ENCODE measurements around the gene DUS1L. TPM values are rescaled to one million over a fixed set of nuclear protein-coding genes. Genes with fewer than 3 reads are reported as not detected.

The DUS1L gene
- total RNA-seq, 1 experiment from 2014 or later: 132 TPM

DNA sequence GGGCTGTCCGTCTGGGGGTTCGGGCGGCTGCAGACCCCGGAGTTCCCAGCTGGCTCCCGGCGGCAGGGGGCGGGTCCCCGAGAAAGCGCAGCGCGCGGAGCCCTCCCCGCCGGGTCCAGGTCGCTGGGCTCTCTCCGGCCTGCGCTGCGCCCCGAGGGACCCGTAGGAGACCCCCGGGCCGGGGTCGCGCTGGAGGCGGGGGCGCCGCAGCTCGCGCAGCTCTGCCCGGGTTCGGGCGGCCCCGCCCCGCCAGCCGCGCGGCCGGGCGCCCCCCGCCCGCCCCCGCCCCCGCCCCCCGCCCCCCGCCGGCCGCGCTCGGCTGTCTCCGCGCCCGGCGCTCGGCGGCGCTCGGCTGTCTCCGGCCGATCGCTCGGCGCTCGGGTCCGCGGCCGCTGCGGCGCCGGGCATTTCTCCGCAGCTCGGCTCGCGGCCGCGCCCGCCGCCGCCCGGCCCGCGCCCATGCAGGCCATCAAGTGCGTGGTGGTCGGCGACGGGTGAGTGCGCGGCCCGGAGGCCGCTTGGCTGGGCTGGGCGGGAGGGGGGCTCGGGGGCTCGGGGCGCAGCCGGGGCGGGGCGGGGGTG, 34.2 kb downstream of the DUS1L start, which contains the start of gene RAC3:
Gene RAC3 (plus strand): TSS at position 376 of the 582 bp plus-strand sequence. CDS start 84 bp downstream, at position 460.
- no peaks in the 10 kb centered on the region for H3K9me3 Mint-ChIP-seq (ENCODE audit: low read depth, unreplicated experiment)
- TF ChIP-seq, protein P1, sequence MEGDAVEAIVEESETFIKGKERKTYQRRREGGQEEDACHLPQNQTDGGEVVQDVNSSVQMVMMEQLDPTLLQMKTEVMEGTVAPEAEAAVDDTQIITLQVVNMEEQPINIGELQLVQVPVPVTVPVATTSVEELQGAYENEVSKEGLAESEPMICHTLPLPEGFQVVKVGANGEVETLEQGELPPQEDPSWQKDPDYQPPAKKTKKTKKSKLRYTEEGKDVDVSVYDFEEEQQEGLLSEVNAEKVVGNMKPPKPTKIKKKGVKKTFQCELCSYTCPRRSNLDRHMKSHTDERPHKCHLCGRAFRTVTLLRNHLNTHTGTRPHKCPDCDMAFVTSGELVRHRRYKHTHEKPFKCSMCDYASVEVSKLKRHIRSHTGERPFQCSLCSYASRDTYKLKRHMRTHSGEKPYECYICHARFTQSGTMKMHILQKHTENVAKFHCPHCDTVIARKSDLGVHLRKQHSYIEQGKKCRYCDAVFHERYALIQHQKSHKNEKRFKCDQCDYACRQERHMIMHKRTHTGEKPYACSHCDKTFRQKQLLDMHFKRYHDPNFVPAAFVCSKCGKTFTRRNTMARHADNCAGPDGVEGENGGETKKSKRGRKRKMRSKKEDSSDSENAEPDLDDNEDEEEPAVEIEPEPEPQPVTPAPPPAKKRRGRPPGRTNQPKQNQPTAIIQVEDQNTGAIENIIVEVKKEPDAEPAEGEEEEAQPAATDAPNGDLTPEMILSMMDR (IDR thresholded peaks at IDR 0.05; ENCODE audit: unreplicated experiment): no peak
- CTCF ChIA-PET: no interaction called here
- DNase-seq: no peak
- intact Hi-C loops (cut with micrococcal nuclease; ENCODE audit: unreplicated experiment): no loop called here
- H3K27ac Mint-ChIP-seq (ENCODE audit: unreplicated experiment): no peak within 1 kb of the TSS
- no peaks in the 10 kb centered on the region for H3K4me1 Mint-ChIP-seq (ENCODE audit: low read depth, unreplicated experiment)
- peak within 1 kb of the TSS; percentile 32 for H3K4me3 Mint-ChIP-seq (ENCODE audit: low read depth, unreplicated experiment)
- no TSS peak for BruUV-seq (replicated peaks)
- H3K27me3 Mint-ChIP-seq (ENCODE audit: unreplicated experiment): no peaks in the 10 kb centered on the region
- H3K36me3 Mint-ChIP-seq (ENCODE audit: insufficient read depth, unreplicated experiment): peaks cover 32% of the 10 kb centered on the region

DNA sequence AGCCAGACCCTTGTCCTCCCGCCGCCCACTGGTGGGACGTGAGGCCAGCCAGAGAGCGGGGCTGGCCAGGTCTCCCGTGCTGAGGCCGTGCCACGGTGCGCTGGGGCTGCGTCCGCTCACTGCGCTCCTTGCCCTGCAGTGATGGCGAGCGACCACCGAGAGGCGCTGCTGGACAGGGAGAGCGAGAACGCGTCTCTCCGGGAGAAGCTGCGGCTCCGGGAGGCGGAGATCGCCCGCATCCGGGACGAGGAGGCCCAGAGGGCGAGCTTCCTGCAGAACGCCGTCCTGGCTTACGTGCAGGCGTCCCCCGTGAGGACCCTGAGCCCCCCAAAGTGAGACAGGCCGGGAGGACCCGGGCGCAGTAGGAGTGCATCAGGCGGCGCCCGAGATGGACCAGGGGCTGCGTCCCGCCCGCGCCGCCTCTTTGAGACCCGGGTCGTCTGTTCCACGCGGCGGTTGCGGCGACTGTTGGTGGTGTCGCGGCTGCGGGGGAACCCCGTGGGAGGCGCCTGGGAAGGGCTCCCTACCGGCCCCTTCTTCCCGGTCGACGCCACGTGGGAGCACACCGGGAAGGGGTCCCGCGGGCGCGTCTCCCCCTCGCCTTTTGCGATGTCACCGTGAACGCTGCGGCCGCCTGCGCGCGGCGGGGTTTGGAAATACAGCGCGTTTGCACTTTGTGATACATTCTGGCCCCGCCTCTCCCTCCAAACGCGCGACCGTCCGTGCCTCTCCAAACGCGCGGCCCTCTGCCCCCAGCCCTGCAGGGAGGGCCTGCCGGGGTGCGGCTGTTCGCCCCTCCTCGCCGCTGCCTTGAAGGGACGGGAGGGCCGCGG, 34.9 kb downstream of the DUS1L start:
- no peaks in the 10 kb centered on the region for H3K9me3 Mint-ChIP-seq (ENCODE audit: low read depth, unreplicated experiment)
- H3K36me3 Mint-ChIP-seq (ENCODE audit: insufficient read depth, unreplicated experiment): peaks cover 27% of the 10 kb centered on the region
- CTCF ChIA-PET: no interaction called here
- TF ChIP-seq, protein P1 (IDR thresholded peaks at IDR 0.05; ENCODE audit: unreplicated experiment): peak; percentile 16
- BruUV-seq (replicated peaks): no TSS peak
- no peak overlapping the region for H3K27ac Mint-ChIP-seq (ENCODE audit: unreplicated experiment)
- no peaks in the 10 kb centered on the region for H3K27me3 Mint-ChIP-seq (ENCODE audit: unreplicated experiment)
- intact Hi-C loops (cut with micrococcal nuclease; ENCODE audit: unreplicated experiment): no loop called here
- H3K4me1 Mint-ChIP-seq (ENCODE audit: low read depth, unreplicated experiment): no peaks in the 10 kb centered on the region
- H3K4me3 Mint-ChIP-seq (ENCODE audit: low read depth, unreplicated experiment): peak overlapping the region; percentile 32
- DNase-seq: no peak

DNA sequence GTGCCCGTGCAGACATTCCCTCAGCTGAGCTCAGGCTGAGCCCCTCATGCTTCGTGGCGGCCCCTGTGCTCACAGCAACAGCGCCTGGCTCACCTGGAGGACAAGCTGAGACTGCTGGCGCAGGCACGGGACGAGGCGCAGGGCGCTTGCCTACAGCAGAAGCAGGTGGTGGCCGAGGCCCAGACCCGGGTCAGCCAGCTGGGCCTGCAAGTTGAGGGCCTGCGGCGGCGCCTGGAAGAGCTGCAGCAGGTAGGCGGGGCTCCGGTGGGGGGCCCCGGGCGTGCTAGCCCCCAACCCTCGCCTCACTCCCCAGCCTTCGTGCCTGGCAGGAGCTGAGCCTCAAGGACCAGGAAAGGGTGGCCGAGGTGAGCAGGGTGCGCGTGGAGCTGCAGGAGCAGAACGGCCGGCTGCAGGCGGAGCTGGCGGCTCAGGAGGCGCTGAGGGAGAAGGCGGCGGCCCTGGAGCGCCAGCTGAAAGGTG, 35.6 kb downstream of the DUS1L start:
- Mint-ChIP-seq H3K27ac (ENCODE audit: unreplicated experiment) (no peak overlapping the region), H3K36me3 (ENCODE audit: insufficient read depth, unreplicated experiment) (peaks cover 26% of the 10 kb centered on the region), H3K4me3 (ENCODE audit: low read depth, unreplicated experiment) (peak overlapping the region; percentile 32), H3K9me3 (ENCODE audit: low read depth, unreplicated experiment) (no peaks in the 10 kb centered on the region), H3K4me1 (ENCODE audit: low read depth, unreplicated experiment) (no peaks in the 10 kb centered on the region), H3K27me3 (ENCODE audit: unreplicated experiment) (no peaks in the 10 kb centered on the region)
- intact Hi-C loops (cut with micrococcal nuclease; ENCODE audit: unreplicated experiment): no loop called here
- BruUV-seq (replicated peaks): no TSS peak
- DNase-seq: no peak
- CTCF ChIA-PET: no interaction called here
- TF ChIP-seq, protein P1 (IDR thresholded peaks at IDR 0.05; ENCODE audit: unreplicated experiment): no peak

DNA sequence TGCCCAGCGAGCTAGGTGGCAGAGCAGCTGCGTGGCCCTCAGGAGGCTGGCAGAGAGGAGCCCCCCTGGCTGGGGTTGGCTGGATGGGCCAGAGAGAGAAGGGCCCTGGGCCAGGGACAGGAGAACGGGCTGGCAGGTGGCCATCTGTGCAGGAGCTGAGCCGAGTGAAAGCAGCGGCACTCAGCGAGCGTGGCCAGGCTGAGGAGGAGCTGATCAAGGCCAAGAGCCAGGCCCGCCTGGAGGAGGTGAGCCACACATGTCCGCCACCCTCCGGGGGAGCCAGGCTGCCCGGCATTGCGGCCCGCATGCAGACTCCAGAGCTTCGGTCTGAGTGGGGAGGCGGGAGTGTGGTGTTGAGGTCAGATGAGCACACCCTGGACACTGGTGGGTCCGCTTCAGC, 36.2 kb downstream of the DUS1L start:
- CTCF ChIA-PET: no interaction called here
- Mint-ChIP-seq H3K27ac (ENCODE audit: unreplicated experiment) (no peak overlapping the region), H3K4me3 (ENCODE audit: low read depth, unreplicated experiment) (no peak overlapping the region), H3K27me3 (ENCODE audit: unreplicated experiment) (no peaks in the 10 kb centered on the region), H3K9me3 (ENCODE audit: low read depth, unreplicated experiment) (no peaks in the 10 kb centered on the region), H3K36me3 (ENCODE audit: insufficient read depth, unreplicated experiment) (peaks cover 26% of the 10 kb centered on the region), H3K4me1 (ENCODE audit: low read depth, unreplicated experiment) (no peaks in the 10 kb centered on the region)
- intact Hi-C loops (cut with micrococcal nuclease; ENCODE audit: unreplicated experiment): no loop called here
- DNase-seq: no peak
- no TSS peak for BruUV-seq (replicated peaks)
- TF ChIP-seq, protein P1 (IDR thresholded peaks at IDR 0.05; ENCODE audit: unreplicated experiment): no peak

All from Calu3 (cell line).